Suprapubic skin (tissue), 3 donors: Measurements from ENCODE around the gene ITGA2B.

Experiments
- CTCF ChIP-seq, 2 donors: fragments of 200-600 bp in 1 of 2; fragments of 450-650 bp in 1 of 2; sonication (generic) in 1 of 2; IDR thresholded peaks; one replicate each; pipeline ENCODE4 v1.5.1; 2016 to 2019; ENCODE audit warnings: antibody characterized with exemption in 2 of 2, mild to moderate bottlenecking in 1 of 2, moderate library complexity in 1 of 2
- EP300 ChIP-seq: sonication (generic); formaldehyde crosslinking; IDR thresholded peaks from one replicate; pipeline ENCODE4 v1.6.1; 2017; ENCODE audit warnings: antibody characterized with exemption

- TF ChIP-seq CTCF (IDR thresholded peaks at IDR 0.05) (peak in 1 of 2 donors; percentile 12), EP300 (no peak)
Observed at GRCh38 chr17:44409309-44410028, 20.0 kb upstream of the ITGA2B start.
